HG03045 (cell line): ENCODE results near the gene SPEF1.

ENCODE experiments used
- ATAC-seq: cut with Tn5 transposase; IDR thresholded peaks from one replicate; pipeline ENCODE4 v1.9.1; 2021; ENCODE audit warnings: mild to moderate bottlenecking, moderate library complexity; ENCODE audit not compliant: unreplicated experiment

SPEF1 gene

GRCh38 chr20:3733119-3733995 is 47.9 kb downstream of the SPEF1 start:
- ATAC-seq, result no peak

GRCh38 chr20:3732327-3733118 is 48.7 kb downstream of the SPEF1 start, which contains the start of gene HSPA12B:
Gene HSPA12B, plus strand, starts transcription at chr20:3732685. Its CDS starts 5,990 bp downstream, at chr20:3738675.
- no peak for ATAC-seq

GRCh38 chr20:3731944-3732326 is 49.3 kb downstream of the SPEF1 start:
- no peak for ATAC-seq

GRCh38 chr20:3730803-3731672 is 50.2 kb downstream of the SPEF1 start:
- no peak for ATAC-seq

GRCh38 chr20:3729811-3730540 is 51.3 kb downstream of the SPEF1 start:
- ATAC-seq, result no peak

- ATAC-seq, result no peak
These were observed 51.9 kb downstream of the SPEF1 start for GRCh38 chr20:3729378-3729777.

GRCh38 chr20:3728876-3729275 is 52.4 kb downstream of the SPEF1 start:
- no peak for ATAC-seq

GRCh38 chr20:3728354-3728753 is 52.9 kb downstream of the SPEF1 start:
- no peak for ATAC-seq
